GM12878 (cell line): ENCODE measurements around the gene DOP1A. TPM values are rescaled to one million over a fixed set of nuclear protein-coding genes. Genes with fewer than 3 reads are reported as not detected.

ENCODE experiments used
- BCL11A ChIP-seq: IDR thresholded peaks from 2 replicates; pipeline ENCODE4 v1.6.1; 2011; ENCODE audit warnings: low read depth, low read length
- CHD2 ChIP-seq: IDR thresholded peaks from 2 replicates; pipeline ENCODE4 v1.6.1; 2011; ENCODE audit warnings: low read depth, low read length, improper control_type of control experiment, borderline replicate concordance
- CREB1 ChIP-seq: IDR thresholded peaks from 2 replicates; pipeline ENCODE4 v1.6.1; 2012; ENCODE audit warnings: low read depth, mild to moderate bottlenecking, inconsistent platforms
- ETV6 ChIP-seq, 2 experiments: fragments of 450-650 bp in 1 of 2; IDR thresholded peaks in 1 of 2; conservative IDR thresholded peaks in 1 of 2; 2 replicates each; pipeline ENCODE4 v1.6.1; 2014; ENCODE audit warnings: antibody characterized with exemption in 1 of 2, borderline replicate concordance in 1 of 2, low read depth in 1 of 2, mild to moderate bottlenecking in 1 of 2, moderate library complexity in 1 of 2
- IKZF1 ChIP-seq: fragments of 450-650 bp; conservative IDR thresholded peaks from 2 replicates; pipeline ENCODE4 v1.6.1; 2017; ENCODE audit warnings: antibody characterized with exemption, mild to moderate bottlenecking
- JUND ChIP-seq: IDR thresholded peaks from 2 replicates; pipeline ENCODE4 v1.6.1; 2012; ENCODE audit warnings: low read depth, mild to moderate bottlenecking, low read length, improper control_type of control experiment, moderate library complexity
- LARP7 ChIP-seq: fragments of 450-650 bp; IDR thresholded peaks from 2 replicates; pipeline ENCODE4 v1.6.1; 2017; ENCODE audit warnings: mild to moderate bottlenecking
- NFIC ChIP-seq: IDR thresholded peaks from 2 replicates; pipeline ENCODE4 v1.6.1; 2012; ENCODE audit warnings: low read depth, mild to moderate bottlenecking, inconsistent platforms, low read length, moderate library complexity
- POLR2AphosphoS2 ChIP-seq: IDR thresholded peaks from 2 replicates; pipeline ENCODE4 v1.6.1; 2011; ENCODE audit warnings: low read depth, mild to moderate bottlenecking, low read length, improper control_type of control experiment, moderate library complexity
- SMAD5 ChIP-seq: IDR thresholded peaks from 2 replicates; pipeline ENCODE4 v1.6.1; 2016; ENCODE audit warnings: antibody characterized with exemption, low read depth
- SUPT20H ChIP-seq: IDR thresholded peaks from 2 replicates; pipeline ENCODE4 v1.6.1; 2011; ENCODE audit warnings: low read depth, mild to moderate bottlenecking, low read length, moderate library complexity, borderline replicate concordance; ENCODE audit not compliant: control insufficient read depth
- SUZ12 ChIP-seq: fragments of 200-600 bp; sonication (generic); IDR thresholded peaks from one replicate; pipeline ENCODE4 v1.6.1; 2018; ENCODE audit warnings: antibody characterized with exemption, mild to moderate bottlenecking; ENCODE audit not compliant: unreplicated experiment
- TARDBP ChIP-seq: IDR thresholded peaks from 2 replicates; pipeline ENCODE4 v1.6.1; 2016; ENCODE audit warnings: borderline replicate concordance
- TCF3 ChIP-seq: IDR thresholded peaks from 2 replicates; pipeline ENCODE4 v1.6.1; 2012; ENCODE audit warnings: low read depth, mild to moderate bottlenecking, low read length, borderline replicate concordance; ENCODE audit not compliant: insufficient read depth
- ZNF24 ChIP-seq: fragments of 450-650 bp; IDR thresholded peaks from 2 replicates; pipeline ENCODE4 v1.6.1; 2017; ENCODE audit warnings: antibody characterized with exemption, mild to moderate bottlenecking
- ZNF274 ChIP-seq: IDR thresholded peaks from one replicate; pipeline ENCODE4 v1.8.0; 2011; ENCODE audit not compliant: insufficient read length, insufficient read depth
- ZNF622 ChIP-seq: fragments of 450-650 bp; IDR thresholded peaks from 2 replicates; pipeline ENCODE4 v1.6.1; 2017; ENCODE audit warnings: mild to moderate bottlenecking, inconsistent platforms
- polyA plus RNA-seq, 11 experiments: library from polyadenylated mRNA; depleted of rRNA in 4 of 11; unstranded in 6 of 11; stranded (reverse) in 5 of 11; fragments of >200 nt; fragmentation: Nextera tagmentation in 4 of 11; fragmentation: Illumina TruSeq in 1 of 11; extraction: Ambion mirVana in 4 of 11; extraction: Trizol in 1 of 11; gene quantifications; 1 replicate in 1 of 11; 2 replicates in 10 of 11; pipeline versions ENCODE4 v1.2.1 to v1.2.3, GENCODE V29; 2011 to 2016; ENCODE audit warnings: inconsistent platforms in 2 of 11, missing spikeins in 2 of 11, low read depth in 1 of 11
- total RNA-seq, 4 experiments: library from RNA; depleted of rRNA in 3 of 4; stranded (reverse); fragments of >200 nt in 3 of 4; fragmentation: Illumina TruSeq in 1 of 4; extraction: Trizol in 1 of 4; gene quantifications; 2 replicates each; pipeline versions ENCODE4 v1.2.1 to v1.2.3, GENCODE V29; 2013 to 2021
- TF ChIP-seq, protein P1 (sequence below): fragments of 450-650 bp; IDR thresholded peaks from 2 replicates; pipeline ENCODE4 v1.6.1; 2017; ENCODE audit warnings: mild to moderate bottlenecking, moderate library complexity
- TF ChIP-seq, protein P2 (sequence below): fragments of 450-650 bp; IDR thresholded peaks from 2 replicates; pipeline ENCODE4 v1.6.1; 2017; ENCODE audit warnings: mild to moderate bottlenecking
- TF ChIP-seq, protein P3 (sequence below): IDR thresholded peaks from 2 replicates; pipeline ENCODE4 v1.6.1; 2012; ENCODE audit warnings: low read depth, low read length, improper control_type of control experiment
- TF ChIP-seq, protein P4 (sequence below): fragments of 450-650 bp; IDR thresholded peaks from 2 replicates; pipeline ENCODE4 v1.6.1; 2014; ENCODE audit warnings: mild to moderate bottlenecking

Gene DOP1A
- total and polyA plus RNA-seq, 10 of the 15 experiments (the other 5 are each of a cell fraction or from before 2014, with no cell fraction given) = 1.9 to 22.9 (median 10.3) TPM

DNA sequence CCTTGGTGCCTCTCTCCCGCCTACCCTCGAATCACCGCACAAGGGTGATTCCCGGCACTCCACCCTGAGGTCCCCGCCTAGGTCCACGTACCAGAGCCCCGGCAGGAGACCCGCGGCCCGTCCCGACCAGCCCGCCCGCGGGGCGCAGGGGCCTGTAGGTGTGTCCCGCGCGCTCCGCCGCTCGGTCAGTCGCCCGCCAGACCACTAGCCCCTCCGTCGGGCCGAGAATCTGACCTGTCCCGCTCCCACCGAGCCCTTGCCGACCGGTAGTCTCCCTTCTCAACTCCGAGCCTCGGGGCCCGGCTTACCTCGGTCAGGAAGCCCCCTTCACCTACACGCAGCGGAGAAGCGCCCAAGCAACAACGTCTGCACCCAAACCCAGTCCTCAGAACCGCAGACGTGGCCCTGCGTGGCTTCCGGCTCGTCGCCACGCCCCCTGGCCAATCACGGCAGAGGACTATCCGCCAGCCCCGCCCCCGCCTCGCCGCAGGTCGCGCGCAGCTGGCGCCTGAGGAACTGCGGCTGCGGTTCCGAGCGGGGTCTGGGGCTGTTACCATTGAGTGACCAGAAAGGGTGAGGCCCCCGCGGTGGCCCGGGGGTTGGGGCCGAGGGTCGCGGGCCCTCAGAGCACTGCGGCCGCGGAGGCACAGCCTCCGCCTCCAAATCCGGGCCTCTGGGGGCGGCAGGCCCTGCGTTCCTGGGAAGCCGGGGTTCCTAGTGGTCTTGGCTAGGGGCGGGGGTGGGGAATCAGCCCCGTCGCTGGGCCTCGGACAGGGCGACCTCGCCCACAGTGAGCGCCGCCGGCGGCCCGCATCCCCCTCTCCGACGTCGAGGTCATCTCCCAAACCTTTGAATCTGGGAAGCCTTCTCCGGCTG, 125.6 kb downstream of the DOP1A start, which contains the start of the genes PGM3 and RWDD2A (continued):
- TF ChIP-seq, protein P1, sequence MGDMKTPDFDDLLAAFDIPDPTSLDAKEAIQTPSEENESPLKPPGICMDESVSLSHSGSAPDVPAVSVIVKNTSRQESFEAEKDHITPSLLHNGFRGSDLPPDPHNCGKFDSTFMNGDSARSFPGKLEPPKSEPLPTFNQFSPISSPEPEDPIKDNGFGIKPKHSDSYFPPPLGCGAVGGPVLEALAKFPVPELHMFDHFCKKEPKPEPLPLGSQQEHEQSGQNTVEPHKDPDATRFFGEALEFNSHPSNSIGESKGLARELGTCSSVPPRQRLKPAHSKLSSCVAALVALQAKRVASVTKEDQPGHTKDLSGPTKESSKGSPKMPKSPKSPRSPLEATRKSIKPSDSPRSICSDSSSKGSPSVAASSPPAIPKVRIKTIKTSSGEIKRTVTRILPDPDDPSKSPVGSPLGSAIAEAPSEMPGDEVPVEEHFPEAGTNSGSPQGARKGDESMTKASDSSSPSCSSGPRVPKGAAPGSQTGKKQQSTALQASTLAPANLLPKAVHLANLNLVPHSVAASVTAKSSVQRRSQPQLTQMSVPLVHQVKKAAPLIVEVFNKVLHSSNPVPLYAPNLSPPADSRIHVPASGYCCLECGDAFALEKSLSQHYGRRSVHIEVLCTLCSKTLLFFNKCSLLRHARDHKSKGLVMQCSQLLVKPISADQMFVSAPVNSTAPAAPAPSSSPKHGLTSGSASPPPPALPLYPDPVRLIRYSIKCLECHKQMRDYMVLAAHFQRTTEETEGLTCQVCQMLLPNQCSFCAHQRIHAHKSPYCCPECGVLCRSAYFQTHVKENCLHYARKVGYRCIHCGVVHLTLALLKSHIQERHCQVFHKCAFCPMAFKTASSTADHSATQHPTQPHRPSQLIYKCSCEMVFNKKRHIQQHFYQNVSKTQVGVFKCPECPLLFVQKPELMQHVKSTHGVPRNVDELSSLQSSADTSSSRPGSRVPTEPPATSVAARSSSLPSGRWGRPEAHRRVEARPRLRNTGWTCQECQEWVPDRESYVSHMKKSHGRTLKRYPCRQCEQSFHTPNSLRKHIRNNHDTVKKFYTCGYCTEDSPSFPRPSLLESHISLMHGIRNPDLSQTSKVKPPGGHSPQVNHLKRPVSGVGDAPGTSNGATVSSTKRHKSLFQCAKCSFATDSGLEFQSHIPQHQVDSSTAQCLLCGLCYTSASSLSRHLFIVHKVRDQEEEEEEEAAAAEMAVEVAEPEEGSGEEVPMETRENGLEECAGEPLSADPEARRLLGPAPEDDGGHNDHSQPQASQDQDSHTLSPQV = no peak
- TF ChIP-seq ETV6 (conservative IDR thresholded peaks at IDR 0.05 in 1 of 2, IDR thresholded peaks at IDR 0.05 in 1 of 2; ENCODE audit: borderline replicate concordance in 1 of 2, low read depth in 1 of 2) (no peak), POLR2AphosphoS2 (peak; percentile 78; the same call in 1 of the 2 replicates), SUPT20H (no peak), CHD2 (peak; percentile 62; the same call in 1 of the 2 replicates), JUND (no peak), CREB1 (peak; percentile 81), NFIC (no peak), ZNF24 (no peak), ZNF622 (no peak), TCF3 (peak; percentile 87), TARDBP (no peak), SUZ12 (no peak), IKZF1 (peak; percentile 63), LARP7 (peak; percentile 51), SMAD5 (no peak), BCL11A (no peak), ZNF274 (no peak)
- TF ChIP-seq, protein P2, sequence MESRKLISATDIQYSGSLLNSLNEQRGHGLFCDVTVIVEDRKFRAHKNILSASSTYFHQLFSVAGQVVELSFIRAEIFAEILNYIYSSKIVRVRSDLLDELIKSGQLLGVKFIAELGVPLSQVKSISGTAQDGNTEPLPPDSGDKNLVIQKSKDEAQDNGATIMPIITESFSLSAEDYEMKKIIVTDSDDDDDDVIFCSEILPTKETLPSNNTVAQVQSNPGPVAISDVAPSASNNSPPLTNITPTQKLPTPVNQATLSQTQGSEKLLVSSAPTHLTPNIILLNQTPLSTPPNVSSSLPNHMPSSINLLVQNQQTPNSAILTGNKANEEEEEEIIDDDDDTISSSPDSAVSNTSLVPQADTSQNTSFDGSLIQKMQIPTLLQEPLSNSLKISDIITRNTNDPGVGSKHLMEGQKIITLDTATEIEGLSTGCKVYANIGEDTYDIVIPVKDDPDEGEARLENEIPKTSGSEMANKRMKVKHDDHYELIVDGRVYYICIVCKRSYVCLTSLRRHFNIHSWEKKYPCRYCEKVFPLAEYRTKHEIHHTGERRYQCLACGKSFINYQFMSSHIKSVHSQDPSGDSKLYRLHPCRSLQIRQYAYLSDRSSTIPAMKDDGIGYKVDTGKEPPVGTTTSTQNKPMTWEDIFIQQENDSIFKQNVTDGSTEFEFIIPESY = no peak
- TF ChIP-seq, protein P3, sequence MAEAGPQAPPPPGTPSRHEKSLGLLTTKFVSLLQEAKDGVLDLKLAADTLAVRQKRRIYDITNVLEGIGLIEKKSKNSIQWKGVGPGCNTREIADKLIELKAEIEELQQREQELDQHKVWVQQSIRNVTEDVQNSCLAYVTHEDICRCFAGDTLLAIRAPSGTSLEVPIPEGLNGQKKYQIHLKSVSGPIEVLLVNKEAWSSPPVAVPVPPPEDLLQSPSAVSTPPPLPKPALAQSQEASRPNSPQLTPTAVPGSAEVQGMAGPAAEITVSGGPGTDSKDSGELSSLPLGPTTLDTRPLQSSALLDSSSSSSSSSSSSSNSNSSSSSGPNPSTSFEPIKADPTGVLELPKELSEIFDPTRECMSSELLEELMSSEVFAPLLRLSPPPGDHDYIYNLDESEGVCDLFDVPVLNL = no peak
- TF ChIP-seq, protein P4, sequence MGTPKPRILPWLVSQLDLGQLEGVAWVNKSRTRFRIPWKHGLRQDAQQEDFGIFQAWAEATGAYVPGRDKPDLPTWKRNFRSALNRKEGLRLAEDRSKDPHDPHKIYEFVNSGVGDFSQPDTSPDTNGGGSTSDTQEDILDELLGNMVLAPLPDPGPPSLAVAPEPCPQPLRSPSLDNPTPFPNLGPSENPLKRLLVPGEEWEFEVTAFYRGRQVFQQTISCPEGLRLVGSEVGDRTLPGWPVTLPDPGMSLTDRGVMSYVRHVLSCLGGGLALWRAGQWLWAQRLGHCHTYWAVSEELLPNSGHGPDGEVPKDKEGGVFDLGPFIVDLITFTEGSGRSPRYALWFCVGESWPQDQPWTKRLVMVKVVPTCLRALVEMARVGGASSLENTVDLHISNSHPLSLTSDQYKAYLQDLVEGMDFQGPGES = no peak
